GM12892 (cell line): Measurements from ENCODE around the gene KCNJ18.

ENCODE experiments used
- POLR2A ChIP-seq: IDR thresholded peaks from 2 replicates; pipeline ENCODE4 v1.6.1; 2011; ENCODE audit warnings: low read depth, low read length, control low read depth
- POLR2AphosphoS5 ChIP-seq: IDR thresholded peaks from 2 replicates; pipeline ENCODE4 v1.6.1; 2011; ENCODE audit warnings: low read depth, low read length, control low read depth
- TAF1 ChIP-seq: IDR thresholded peaks from 2 replicates; pipeline ENCODE4 v1.6.1; 2011; ENCODE audit warnings: low read depth, mild to moderate bottlenecking, control low read depth, low read length, borderline replicate concordance

GRCh38 chr17:21689604-21690003 is 2.7 kb upstream of the KCNJ18 start:
- TF ChIP-seq POLR2A (no peak), POLR2AphosphoS5 (no peak), TAF1 (no peak)
